ENCODE measurements around the gene MAP3K7. TPM values are rescaled to one million over a fixed set of nuclear protein-coding genes. Genes with fewer than 3 reads are reported as not detected.

Gene MAP3K7
- total and polyA plus RNA-seq, 2 donors from 2014 or later, result 14.8 to 25.7 TPM

DNA sequence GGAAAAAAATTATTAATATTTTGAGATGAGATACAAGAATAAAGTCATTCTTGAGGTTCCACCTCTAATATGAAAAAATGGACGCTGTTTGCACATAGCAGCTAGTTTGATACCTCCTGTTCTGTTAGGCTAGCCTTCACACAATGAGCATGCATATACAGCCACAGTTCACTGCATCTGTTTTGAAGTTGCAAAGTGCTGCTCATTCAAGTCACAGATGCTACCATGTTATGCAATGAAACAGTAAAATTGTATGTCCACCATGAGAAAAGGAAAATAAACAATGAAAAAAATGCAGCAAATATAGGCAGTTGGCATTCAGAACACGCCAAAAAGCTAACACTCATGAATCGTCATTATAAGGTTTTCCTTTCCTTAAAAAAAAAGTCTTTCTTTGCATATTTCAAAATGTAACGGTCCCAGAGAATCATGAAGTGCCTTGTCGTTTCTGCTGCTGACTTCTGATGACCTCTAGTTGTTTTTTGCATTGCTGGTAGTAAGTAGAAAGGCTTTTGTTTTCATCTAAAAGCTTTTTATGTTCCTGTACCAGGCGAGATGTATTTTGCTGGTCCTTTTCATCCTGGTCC, 70.7 kb downstream of the MAP3K7 start:
- Histone ChIP-seq H3K9me3 (ENCODE audit: control insufficient read depth in 2 of 3, insufficient read depth in 1 of 3, low read length in 3 of 3) (no peaks in the 10 kb centered on the region), H3K4me1 (ENCODE audit: control insufficient read depth in 2 of 3, insufficient read depth in 2 of 3, low read depth in 1 of 3, low read length in 3 of 3) (no peaks in the 10 kb centered on the region), H3K9ac (ENCODE audit: low read length in 3 of 3) (no peak overlapping the region), H3K36me3 (ENCODE audit: control insufficient read depth in 2 of 3, insufficient read depth in 3 of 3, low read length in 3 of 3) (peaks cover 4 to 28% (median 17%) of the 10 kb centered on the region in 3 donors), H3K27ac (ENCODE audit: low read depth in 2 of 2, low read length in 2 of 2) (no peak overlapping the region), H3K27me3 (ENCODE audit: control insufficient read depth, insufficient read depth, low read length) (no peaks in the 10 kb centered on the region), H3K4me3 (ENCODE audit: low read length in 3 of 3) (no peak overlapping the region)
- TF ChIP-seq, protein P1, sequence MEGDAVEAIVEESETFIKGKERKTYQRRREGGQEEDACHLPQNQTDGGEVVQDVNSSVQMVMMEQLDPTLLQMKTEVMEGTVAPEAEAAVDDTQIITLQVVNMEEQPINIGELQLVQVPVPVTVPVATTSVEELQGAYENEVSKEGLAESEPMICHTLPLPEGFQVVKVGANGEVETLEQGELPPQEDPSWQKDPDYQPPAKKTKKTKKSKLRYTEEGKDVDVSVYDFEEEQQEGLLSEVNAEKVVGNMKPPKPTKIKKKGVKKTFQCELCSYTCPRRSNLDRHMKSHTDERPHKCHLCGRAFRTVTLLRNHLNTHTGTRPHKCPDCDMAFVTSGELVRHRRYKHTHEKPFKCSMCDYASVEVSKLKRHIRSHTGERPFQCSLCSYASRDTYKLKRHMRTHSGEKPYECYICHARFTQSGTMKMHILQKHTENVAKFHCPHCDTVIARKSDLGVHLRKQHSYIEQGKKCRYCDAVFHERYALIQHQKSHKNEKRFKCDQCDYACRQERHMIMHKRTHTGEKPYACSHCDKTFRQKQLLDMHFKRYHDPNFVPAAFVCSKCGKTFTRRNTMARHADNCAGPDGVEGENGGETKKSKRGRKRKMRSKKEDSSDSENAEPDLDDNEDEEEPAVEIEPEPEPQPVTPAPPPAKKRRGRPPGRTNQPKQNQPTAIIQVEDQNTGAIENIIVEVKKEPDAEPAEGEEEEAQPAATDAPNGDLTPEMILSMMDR (IDR thresholded peaks at IDR 0.05; ENCODE audit: borderline replicate concordance, extremely low read depth, insufficient read depth), result no peak
- intact Hi-C loops (cut with DNase I), result no loop called here
- FAIRE-seq (no peak), DNase-seq (no peak)

DNA sequence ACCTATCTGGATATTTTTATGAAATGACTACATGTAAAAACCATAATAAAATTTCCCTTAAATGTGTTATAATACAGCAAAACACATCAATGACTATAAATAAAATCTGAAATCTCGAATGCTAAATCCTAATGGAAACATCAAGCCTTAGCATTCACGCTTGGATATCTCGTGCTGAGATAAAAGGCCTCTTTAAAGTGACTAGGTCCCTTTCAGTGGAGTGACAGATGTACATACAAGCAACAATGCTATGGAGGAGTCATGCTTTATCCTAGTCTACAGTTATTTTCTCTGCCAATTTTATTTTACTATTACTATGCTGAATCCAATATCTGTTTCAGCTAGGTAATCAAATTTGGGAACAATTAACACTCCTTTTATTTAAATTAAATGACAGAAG, 72.4 kb downstream of the MAP3K7 start:
- H3K9ac ChIP-seq (ENCODE audit: low read length in 3 of 3), result no peak overlapping the region
- H3K27me3 ChIP-seq (ENCODE audit: control insufficient read depth, insufficient read depth, low read length), result no peaks in the 10 kb centered on the region
- no peak for DNase-seq
- intact Hi-C loops (cut with DNase I), result no loop called here
- H3K4me1 ChIP-seq (ENCODE audit: control insufficient read depth in 2 of 3, insufficient read depth in 2 of 3, low read depth in 1 of 3, low read length in 3 of 3), result no peaks in the 10 kb centered on the region
- peaks cover 4 to 28% (median 15%) of the 10 kb centered on the region in 3 donors for H3K36me3 ChIP-seq (ENCODE audit: control insufficient read depth in 2 of 3, insufficient read depth in 3 of 3, low read length in 3 of 3)
- H3K27ac ChIP-seq (ENCODE audit: low read depth in 2 of 2, low read length in 2 of 2), result no peak overlapping the region
- no peak overlapping the region for H3K4me3 ChIP-seq (ENCODE audit: low read length in 3 of 3)
- no peaks in the 10 kb centered on the region for H3K9me3 ChIP-seq (ENCODE audit: control insufficient read depth in 2 of 3, insufficient read depth in 1 of 3, low read length in 3 of 3)
- TF ChIP-seq, protein P1 (IDR thresholded peaks at IDR 0.05; ENCODE audit: borderline replicate concordance, extremely low read depth, insufficient read depth), result no peak
- no peak for FAIRE-seq

GRCh38 chr6:90508753-90509152, 78.1 kb downstream of the MAP3K7 start:
- FAIRE-seq (no peak), DNase-seq (no peak)
- peaks cover 2 to 6% (median 2%) of the 10 kb centered on the region in 3 donors for H3K36me3 ChIP-seq (ENCODE audit: control insufficient read depth in 2 of 3, insufficient read depth in 3 of 3, low read length in 3 of 3)
- intact Hi-C loops (cut with DNase I), result no loop called here
- no peak overlapping the region for H3K9ac ChIP-seq (ENCODE audit: low read length in 3 of 3)
- H3K4me3 ChIP-seq (ENCODE audit: low read length in 3 of 3), result no peak overlapping the region
- H3K9me3 ChIP-seq (ENCODE audit: control insufficient read depth in 2 of 3, insufficient read depth in 1 of 3, low read length in 3 of 3), result no peaks in the 10 kb centered on the region
- no peaks in the 10 kb centered on the region for H3K4me1 ChIP-seq (ENCODE audit: control insufficient read depth in 2 of 3, insufficient read depth in 2 of 3, low read depth in 1 of 3, low read length in 3 of 3)
- no peaks in the 10 kb centered on the region for H3K27me3 ChIP-seq (ENCODE audit: control insufficient read depth, insufficient read depth, low read length)
- H3K27ac ChIP-seq (ENCODE audit: low read depth in 2 of 2, low read length in 2 of 2), result no peak overlapping the region
- TF ChIP-seq, protein P1 (IDR thresholded peaks at IDR 0.05; ENCODE audit: borderline replicate concordance, extremely low read depth, insufficient read depth), result no peak

All from kidney (tissue), 14 donors.